ENCODE data around the gene NRP2.
A peak's percentile ranks its signal among the peaks of the same experiment; 100 is the strongest.

DNA sequence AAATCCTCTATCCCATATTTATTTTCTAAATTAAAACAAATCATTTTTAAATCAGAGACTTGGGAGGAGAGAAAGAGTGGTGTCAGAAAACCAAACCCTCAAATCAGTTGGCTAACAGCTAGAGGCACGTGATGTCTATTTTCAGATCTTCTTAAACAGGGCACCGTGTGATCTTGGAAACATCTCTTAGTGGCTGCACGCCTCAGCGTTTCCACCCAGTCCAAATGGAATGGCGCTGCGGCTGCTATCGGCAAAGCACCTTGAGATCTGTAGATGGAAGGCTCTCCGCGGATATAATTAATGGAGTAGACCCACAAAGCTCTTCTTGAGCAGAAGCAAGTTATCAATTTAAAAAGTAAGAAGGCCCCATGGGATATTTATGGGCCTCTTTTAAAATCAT is 50.0 kb downstream of the NRP2 start:
- TF ChIP-seq POLR2AphosphoS5 (IDR thresholded peaks at IDR 0.05) (peak; percentile 45 to 55), EP300 (IDR thresholded peaks at IDR 0.05) (no peak)
- TF ChIP-seq, protein P1, sequence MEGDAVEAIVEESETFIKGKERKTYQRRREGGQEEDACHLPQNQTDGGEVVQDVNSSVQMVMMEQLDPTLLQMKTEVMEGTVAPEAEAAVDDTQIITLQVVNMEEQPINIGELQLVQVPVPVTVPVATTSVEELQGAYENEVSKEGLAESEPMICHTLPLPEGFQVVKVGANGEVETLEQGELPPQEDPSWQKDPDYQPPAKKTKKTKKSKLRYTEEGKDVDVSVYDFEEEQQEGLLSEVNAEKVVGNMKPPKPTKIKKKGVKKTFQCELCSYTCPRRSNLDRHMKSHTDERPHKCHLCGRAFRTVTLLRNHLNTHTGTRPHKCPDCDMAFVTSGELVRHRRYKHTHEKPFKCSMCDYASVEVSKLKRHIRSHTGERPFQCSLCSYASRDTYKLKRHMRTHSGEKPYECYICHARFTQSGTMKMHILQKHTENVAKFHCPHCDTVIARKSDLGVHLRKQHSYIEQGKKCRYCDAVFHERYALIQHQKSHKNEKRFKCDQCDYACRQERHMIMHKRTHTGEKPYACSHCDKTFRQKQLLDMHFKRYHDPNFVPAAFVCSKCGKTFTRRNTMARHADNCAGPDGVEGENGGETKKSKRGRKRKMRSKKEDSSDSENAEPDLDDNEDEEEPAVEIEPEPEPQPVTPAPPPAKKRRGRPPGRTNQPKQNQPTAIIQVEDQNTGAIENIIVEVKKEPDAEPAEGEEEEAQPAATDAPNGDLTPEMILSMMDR (IDR thresholded peaks at IDR 0.05), result peak in 1 of 3 experiments; percentile 5

Measured in esophagus muscularis mucosa (tissue), 4 donors.